NCI-H187 treated with DMSO at 0.1 percent for 48 hours (cell line): ENCODE results near the gene SEC14L3.

ENCODE experiments used
- DNase-seq: peaks from one replicate; lab custom pipeline; 2025; lab: John Stamatoyannopoulos, UW

Gene SEC14L3

DNA sequence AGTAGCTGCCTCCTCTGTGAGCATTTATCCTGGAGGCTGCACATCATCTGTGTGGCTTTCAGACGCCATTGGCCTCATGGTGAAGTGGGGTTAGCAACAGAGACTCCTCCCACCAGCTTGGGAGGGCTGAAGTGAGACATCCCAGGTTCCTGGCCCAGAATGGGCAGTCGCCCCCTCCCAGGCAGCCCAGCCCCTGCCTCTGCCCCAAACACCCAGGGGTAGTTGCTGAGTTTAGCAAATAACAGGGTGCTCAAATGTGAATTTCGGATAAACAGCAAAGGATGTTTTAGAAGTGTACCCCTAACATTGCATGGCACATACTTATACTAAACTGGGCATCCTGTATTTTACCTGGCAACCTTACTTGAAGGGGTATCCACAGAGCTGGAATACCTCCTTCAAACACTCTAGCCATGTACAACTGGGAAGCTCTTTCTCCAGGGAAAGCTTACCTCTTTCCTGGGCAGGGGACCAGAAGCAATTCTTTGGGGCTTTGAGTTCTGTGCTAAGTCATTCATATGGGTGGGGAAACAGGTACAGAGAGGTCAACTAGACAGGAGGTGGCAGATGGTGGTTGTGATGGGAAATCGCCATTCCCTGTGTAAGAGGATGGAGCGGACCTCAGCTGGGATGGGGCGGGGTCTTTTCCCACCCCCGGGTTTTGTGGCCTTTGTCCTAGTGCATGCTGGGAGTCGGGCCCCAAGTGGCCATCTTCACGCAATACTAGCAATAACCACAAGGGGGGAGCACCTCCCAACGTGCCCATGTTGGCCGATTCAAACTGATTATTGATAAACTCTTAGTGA is 27.0 kb downstream of the SEC14L3 start:
- DNase-seq, result no peak

DNA sequence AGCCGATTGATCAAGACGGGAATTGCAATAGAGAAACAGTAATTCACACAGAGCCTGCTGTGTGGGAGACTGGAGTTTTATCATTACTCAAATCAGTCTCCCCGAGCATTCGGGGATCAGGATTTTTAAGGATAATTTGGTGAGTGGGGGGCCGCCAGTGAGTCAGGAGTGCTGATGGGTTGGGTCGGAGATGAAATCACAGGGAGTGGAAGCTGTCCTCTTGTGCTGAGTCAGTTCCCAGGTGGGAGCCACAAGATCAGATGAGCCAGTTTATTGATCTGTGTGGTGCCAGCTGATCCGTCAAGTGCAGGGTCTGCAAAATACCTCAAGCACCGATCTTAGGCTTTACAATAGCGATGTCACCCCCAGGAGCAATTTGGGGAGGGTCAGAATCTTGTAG is 30.7 kb downstream of the SEC14L3 start:
- DNase-seq, result no peak

DNA sequence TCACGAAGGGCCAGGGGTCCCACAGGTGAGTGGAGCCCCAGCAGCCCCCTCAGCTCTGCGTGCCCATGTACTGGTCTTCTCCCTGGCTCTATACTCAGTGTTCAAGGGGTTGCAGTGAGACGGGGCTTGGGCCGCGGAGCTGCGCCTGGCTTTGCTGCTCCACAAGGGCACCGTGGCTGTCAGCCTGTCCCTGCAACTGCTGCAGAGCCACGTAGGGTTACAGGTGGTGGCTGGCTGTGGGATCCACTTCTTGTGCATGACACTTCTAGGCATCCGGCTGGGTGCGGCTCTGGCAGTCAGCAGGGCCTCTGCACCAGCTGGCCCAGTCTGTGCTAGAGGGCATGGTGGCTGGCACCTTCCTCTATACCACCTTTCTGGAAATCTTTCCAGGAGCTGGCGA is 32.0 kb downstream of the SEC14L3 start:
- DNase-seq, result no peak

DNA sequence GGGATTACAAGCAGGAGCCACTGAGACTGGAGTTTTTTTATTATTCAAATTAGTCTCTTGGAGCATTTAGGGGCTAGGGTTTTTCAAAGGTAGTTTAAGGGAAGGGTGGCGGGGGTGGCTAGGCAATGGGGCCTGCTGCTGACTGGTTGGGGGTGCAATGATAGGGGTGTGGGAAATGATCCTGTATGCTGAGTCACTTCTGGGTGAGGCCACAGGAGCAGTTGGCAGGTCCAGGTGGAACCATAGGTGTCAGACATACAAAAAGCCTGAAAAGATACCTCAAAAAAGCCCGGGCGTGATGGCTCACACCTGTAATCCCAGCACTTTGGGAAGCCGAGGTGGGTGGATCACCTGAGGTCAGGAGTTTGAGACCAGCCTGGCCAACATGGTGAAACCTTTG is 32.6 kb downstream of the SEC14L3 start:
- DNase-seq, result no peak

DNA sequence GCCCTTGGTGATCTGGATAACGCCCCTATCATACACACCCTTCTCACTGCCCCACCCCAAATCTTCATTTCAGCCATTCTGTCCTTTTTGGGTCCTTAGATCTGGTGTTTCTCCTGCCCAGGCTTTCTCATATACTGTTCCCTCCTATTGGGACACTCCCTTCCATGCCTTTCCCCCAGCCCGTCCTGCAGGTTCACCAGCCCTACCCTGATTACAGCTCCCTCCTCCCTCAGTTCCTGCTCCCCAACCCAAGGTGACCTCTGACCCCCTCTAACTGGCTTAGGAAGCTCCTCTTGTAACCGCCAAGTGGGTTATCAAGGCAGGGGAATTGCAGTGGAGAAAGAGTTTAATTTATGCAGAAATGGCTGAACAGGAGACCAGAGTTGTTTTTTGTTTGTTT is 33.3 kb downstream of the SEC14L3 start:
- no peak for DNase-seq

DNA sequence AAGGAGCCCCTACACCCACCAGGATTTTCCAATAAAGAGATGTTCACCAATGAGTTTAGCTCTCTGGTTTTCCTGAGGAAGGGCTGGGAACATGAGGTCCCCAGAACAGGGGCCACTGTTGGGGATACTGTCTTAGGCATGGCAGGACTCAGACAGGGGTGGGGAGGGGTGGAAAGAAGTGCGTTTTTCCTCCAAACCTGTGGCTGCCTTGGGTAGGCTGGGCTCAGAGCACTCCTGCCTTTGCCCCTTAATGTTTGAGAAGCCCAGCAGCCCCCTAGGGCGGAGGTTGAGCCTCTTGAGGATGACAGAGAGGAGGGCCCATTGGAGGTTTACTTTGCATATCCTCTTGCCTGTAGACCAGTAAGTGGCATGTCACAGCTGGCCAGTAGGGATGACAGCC is 35.6 kb downstream of the SEC14L3 start:
- DNase-seq, result no peak

DNA sequence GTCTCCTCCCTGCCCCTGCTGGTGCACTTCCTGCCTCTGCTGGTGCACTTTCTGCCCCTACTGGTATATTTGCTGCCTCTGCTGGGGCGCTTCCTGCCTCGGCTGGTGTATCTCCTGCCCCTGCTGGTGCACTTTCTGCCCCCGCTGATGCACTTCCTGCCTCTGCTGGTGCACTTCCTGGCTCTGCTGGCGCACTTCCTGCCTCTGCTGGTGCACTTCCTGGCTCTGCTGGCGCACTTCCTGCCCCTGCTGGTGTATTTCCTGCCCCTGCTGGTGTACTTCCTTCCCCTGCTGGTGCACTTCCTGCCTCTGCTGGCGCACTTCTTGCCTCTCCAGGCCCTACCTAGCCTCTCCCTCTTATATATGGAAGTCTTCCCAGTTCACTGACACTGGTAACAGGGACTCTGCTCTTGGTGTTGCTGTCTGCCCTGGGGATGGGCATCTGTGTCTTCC is 36.1 kb downstream of the SEC14L3 start:
- no peak for DNase-seq

DNA sequence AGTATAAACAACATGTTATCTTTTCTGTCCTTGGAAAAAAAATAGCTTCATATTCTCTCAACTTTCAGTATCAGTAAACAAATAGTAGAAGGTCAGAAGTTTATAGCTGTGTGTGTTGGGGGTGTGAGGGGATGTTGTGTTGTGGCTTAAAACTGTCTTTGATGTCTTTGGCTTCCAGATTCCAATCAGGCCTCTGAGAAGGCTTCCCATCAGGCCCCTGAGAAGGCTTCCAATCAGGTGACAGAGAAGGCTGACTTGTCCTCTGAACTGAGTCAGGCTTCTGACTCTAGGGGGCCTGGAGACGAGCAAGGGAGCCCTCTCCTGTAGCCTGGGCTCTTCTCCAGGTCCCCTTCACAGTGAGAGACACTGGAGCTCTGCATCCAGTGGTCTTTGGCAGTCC is 37.0 kb downstream of the SEC14L3 start:
- no peak for DNase-seq

DNA sequence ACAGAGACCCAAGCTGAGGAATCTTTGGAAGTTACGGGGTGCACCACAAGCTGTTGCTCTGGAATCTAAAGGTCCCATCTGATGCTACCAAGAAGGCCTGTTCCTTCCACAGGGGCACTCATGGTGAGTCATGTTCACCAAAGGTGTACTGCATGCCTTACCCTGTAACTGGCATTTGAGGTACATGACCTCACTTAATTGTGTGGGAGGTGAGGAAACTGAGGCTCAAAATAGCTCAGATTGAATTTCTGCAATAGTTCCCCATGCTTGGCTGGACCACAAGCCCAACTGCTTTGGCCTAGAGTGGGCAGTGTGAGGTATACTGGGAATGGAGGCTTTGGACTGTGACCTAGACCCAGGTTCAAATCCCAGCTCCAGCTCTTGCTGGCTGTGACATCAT is 38.0 kb downstream of the SEC14L3 start:
- DNase-seq, result no peak

DNA sequence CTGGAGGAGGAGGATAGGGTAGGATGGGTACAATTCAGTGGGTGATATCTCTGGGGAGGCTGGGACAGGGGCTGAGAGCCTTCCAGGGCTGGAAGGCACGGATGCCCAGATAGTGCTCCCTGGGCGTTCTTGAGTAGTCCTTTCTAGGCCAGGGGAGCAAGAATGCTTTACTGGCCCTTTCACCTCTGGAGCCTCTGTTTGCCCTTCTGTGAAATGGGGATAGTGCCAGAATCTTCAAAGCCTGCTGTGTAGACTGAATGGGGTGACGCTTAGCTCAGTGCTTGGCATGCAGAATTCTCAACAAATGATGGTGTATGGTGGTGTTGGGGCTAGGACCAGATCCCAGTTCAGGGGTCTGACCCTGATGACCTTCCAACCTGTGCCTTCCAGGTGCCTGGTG is 38.6 kb downstream of the SEC14L3 start:
- no peak for DNase-seq

DNA sequence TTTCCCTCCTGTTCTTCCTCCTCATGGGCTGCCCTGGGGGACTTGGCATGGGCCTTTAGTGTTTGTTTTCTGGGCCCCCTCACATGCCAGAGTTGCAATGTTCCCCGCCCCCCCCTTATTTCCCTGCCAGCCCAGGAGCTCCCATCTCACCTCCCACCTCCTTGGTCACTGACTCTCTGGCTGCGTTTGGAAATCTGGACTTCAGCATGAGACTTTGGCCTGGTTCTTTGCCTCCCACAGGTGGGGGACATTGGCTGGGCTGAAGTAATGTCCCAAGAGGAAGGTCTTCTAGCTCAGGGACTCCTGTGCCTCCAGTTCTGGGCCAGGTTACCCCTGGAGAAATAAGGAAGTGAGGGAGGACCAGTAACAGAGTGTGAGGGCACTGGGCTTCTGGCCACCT is 39.3 kb downstream of the SEC14L3 start:
- no peak for DNase-seq

DNA sequence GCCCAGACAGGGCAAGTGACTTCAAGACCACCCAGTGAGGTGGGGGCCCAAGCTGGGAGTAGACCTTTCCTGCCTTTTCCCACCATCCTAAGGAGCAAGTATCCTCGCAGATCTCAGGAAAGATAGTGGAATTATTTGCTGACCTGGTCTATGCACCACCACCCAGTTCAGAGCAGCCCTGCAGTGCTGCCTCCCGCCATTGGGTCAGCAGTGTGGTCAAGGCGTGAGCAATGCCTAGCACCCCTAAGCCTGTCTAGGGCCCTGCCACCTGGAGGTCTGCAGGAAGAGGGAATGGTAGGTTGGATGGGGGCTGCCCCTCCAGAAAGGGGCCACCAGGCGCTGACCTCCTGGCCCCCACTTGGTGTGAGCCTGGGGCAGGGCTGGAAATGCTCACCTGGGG is 39.7 kb downstream of the SEC14L3 start:
- no peak for DNase-seq

DNA sequence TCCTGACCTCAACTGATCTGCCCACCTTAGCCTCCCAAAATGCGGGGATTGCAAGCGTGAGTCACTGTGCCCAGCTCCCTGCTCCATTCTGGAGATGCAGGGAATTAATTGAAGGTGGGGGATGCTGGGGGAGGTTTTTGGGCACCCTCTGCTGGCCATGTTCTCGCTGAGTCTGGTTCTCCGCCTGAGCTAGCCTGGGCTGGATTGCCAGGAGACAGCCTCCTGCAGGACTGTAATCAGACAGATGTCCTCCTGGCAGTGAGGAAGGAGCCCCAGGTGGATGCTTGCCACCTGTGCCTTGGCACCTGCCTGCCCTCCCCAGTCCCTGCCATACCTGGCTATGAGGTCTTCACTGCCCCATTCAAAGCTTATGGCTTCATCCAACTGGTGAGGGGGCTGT is 40.9 kb downstream of the SEC14L3 start:
- DNase-seq, result no peak

DNA sequence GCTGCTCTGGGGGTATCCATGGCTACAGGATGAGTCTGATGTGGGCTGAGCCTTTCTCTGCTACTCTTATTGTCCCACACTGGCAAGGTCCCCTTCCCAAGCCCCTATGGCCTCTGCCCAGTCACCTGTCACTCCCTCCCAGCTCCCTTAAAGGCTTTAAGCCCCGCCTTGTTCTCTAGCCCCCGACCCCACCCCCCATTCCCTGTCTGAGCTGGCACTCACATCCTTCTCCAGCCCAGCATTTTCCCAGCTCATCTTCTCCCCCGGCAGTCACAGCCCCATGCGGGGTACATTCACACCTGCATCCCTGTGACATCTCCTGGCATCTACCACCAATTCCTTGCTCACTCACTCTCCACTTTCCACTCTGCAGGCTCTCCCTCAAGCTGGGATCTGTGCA is 41.9 kb downstream of the SEC14L3 start:
- DNase-seq, result no peak

DNA sequence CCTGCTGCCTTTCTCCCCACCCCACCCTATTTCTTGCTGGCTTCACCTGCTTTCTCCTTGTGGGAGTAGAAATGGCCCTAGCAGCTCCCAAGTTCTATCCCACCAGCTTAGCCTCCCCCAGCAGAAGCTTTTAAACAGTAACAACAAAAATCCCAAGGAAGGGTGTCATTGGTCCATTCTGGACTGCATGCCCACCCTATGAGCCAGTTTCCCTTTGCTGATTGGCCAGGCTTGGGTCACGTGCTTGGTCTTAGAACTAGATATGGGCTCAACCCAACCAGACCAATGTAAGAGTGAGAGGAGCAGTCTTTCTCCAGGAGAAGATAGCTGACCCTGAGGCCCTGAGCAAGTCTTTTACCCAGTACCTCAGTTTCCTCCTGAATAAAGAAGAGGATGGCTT is 43.9 kb downstream of the SEC14L3 start:
- no peak for DNase-seq

DNA sequence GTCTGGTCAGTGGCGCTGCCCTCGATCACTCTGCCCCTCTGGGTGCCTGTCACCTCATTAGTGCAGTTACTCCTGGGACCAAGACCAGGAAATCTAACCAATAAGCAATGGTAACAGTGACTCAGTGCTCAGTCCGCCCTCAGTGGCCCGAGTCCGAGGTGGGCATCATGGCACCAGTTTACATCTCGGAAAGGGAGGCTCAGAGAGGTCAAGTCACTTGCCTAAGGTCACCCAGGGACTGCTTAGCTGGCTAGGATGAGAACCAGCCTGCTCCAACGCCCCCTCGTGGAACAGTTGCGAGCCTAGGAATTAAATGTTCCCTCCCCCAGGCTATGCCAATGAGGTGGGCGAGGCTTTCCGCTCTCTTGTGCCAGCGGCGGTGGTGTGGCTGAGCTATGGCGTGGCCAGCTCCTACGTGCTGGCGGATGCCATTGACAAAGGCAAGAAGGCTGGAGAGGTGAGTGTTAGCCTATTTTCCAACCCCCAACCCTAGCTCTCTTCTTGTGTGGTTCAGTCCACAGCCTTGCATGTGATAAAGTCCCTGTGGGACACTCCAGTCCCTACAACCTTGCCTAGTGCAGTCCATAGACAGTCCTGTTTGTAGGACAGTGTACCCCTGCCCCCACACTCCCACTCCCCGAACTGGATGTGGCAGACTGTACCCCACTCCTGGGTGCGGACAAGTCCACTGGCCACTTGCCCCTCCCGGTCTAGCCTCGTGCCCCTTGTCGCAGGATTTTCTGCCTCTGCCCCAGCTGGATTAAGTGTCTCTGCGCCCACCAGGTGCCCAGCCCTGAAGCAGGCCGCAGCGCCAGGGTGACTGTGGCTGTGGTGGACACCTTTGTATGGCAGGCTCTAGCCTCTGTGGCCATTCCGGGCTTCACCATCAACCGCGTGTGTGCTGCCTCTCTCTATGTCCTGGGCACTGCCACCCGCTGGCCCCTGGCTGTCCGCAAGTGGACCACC is 45.1 kb downstream of the SEC14L3 start:
- peak; percentile 49 for DNase-seq

DNA sequence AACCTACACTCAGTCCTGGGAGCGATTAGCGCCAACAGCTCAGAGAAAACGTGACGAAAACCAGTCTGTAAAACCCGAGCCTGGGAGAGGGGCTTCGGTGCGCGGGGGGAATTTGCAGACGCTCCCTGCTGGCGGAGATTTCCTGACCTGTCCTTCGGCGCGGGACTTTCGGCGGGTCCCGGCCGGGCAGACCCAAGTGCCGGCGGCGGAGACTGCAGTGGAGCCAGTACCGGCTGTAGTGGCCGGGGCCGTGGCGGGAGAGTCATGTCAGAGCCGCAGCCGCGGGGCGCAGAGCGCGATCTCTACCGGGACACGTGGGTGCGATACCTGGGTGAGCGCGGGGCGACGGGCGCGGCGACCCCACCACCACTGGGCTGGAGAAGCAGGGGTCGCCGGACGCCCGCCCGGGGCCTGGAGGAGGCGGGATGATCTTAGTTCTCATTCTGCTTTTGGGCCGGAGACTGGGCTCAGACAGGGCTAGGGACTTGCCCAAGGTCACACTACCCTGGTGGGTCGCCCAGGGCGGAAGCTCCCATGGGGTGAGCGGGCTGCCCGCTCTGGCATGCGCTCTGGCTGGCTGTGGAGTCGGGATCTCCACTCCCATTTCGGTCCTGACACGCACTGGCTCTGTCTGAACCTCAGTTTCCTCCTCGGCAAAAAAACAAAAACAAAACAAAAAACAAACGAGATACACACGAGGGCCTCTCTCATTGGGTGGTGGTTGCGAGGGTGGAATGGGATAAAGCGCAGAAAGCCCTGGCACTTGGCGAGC is 46.0 kb downstream of the SEC14L3 start, which contains the start of gene MTFP1:
Gene MTFP1 (plus strand): TSS at position 153 of the 772 bp plus-strand sequence. CDS start 112 bp downstream, at position 265.
- no peak for DNase-seq

DNA sequence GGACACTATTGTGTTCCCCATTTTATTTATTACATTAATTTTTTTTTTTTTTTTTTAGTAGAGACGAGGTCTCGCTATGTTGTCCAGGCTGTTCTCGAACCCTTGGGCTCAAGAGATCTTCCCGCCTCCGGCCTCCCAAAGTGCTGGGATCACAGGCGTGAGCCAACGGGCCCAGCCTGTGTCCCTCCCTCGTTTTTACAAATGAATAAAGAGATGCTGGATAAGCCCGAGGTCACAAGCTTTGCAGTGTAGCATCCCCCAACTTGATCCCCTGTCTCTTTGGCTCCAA is 46.5 kb downstream of the SEC14L3 start:
- no peak for DNase-seq

DNA sequence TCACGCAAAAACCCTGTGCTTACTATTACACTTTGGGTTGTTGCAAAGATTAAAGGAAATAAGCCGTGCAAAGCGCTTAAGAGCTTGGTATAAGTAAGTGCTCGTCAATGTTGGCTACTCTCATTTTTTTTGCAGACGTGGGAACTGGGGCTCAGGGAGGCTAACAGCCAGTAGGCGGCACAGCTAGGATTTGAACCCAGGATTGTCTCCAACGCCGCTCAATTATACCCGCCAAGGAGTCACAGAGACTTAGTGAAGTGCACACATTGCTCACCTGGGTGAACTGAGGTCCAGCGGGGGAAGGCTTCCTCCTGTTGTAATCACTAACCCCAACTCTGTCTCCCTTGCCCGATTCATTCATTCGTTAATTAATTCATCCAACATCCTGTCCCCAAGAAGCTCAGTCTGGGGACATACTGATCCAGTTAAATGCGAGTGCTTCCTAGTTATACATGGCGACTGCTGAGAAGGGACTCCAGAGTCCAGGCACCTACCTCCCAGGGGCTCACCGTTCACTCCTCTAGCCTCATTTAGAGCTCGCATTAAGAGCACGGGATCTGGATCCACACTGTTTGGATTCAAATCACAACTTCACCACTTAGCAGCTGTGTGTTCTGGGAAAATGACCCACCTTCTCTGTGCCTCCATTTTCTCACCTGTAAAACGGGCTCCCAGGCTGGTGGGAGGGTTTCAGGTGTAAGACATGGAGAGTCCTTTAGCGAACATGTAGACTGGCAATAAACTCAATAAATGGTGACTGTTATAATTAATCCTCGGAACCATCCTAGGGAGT is 47.1 kb downstream of the SEC14L3 start:
- no peak for DNase-seq

DNA sequence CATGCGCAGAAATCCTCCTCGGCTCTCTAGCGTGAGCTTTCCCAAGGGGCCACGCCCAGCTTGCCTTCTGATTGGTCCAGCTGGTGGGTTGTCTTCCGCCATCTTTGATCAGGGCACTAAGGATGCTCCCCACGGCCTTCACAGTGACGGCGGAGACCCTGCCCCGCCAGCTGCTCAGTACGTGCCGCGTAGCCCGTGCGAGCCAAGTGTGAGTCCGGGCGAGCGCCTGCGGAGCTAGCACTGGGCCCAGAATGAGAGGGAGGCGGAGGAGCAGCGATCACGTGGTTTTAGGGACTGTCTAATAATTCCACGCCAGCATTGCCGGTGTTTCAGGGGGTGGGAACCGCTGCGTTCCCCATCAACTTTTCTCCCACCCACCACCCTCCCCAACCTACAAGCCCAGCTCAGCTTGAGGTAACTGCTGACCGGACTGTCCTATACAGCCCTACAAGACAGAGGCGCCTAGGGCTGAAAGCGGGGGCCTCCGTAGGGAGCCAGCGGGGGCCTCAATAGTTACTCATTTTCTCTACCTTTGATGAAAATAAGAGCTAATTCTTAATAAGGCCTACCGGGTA is 47.8 kb downstream of the SEC14L3 start:
- peak; percentile 94 for DNase-seq

DNA sequence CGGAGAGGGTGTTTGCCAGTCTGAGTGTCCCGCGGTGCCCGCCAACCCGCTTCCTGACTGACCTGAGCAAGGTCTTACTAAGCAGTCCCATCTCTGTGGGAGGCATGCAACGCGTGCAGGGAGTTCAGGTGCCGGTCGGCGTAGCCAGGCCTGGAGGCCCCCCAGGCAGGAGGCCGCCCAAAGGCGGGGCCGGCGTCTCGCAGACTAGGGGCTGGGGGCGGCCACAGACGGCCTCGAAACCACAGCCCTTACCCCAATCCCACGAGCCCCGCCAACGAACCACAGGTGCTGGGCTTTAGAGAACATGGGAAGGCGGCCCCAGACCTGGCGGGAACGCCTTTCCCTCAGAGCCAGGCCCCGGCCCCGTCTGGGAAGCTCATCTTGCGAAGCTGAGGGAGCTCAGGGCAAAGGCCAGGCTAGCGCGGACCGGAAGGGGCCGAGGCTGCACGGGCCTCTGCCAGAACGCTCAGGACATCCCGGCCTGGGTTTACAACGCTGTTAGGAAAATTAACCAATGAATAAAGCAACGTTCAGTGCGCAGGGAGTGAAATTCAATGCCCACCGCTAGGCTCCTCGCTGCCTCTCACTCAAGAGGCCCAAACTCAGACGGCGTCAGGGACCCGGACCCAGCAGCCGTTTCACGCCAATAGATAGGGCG is 48.4 kb downstream of the SEC14L3 start:
- no peak for DNase-seq
